GM12873 (cell line): Measurements from ENCODE around the gene C20orf144.

Source experiments
- TF ChIP-seq, protein P1 (sequence below): IDR thresholded peaks from 2 replicates; pipeline ENCODE4 v1.5.1; 2012; ENCODE audit warnings: low read depth, mild to moderate bottlenecking, moderate library complexity, low read length, control low read depth; ENCODE audit not compliant: insufficient read depth; ENCODE audit errors: missing control alignments

Gene C20orf144

DNA sequence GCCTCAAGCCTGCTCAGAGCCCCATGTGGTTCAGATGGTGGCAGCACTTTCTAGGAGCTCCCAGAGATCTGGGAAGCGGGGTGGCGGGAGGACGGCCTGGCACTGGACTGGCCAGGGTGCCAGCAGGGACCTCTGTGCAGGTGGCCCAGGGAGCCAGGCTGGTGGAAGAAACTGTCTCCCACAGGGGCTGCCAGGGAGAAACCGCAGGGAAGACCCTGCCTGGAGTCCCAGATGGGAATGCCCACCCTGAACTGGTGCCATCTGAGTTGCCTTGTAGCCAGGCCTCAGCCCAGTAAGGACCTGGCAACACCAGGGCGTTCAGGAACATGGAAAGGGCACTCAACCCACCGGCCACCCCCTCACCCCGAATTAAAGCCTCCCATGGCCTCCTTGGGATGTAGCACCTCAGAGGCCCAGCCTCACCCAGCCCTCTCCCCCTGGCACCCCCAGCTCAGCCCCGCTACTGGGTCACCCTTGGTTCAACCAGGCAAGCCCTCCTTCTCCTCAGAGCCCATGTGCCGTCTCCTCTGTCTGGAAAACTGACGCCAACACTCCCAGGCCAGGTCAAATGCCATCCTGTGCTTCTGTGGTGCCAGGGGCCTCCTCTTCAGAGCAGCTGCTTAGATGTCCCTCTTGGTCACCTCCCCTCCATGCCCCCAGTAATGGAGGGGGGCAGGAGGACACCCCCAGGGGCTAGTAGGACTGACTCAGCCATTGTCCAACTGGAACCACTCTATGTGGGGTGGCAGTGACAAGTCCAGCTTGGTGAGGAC is 5.9 kb upstream of the C20orf144 start:
- TF ChIP-seq, protein P1, sequence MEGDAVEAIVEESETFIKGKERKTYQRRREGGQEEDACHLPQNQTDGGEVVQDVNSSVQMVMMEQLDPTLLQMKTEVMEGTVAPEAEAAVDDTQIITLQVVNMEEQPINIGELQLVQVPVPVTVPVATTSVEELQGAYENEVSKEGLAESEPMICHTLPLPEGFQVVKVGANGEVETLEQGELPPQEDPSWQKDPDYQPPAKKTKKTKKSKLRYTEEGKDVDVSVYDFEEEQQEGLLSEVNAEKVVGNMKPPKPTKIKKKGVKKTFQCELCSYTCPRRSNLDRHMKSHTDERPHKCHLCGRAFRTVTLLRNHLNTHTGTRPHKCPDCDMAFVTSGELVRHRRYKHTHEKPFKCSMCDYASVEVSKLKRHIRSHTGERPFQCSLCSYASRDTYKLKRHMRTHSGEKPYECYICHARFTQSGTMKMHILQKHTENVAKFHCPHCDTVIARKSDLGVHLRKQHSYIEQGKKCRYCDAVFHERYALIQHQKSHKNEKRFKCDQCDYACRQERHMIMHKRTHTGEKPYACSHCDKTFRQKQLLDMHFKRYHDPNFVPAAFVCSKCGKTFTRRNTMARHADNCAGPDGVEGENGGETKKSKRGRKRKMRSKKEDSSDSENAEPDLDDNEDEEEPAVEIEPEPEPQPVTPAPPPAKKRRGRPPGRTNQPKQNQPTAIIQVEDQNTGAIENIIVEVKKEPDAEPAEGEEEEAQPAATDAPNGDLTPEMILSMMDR = no peak

DNA sequence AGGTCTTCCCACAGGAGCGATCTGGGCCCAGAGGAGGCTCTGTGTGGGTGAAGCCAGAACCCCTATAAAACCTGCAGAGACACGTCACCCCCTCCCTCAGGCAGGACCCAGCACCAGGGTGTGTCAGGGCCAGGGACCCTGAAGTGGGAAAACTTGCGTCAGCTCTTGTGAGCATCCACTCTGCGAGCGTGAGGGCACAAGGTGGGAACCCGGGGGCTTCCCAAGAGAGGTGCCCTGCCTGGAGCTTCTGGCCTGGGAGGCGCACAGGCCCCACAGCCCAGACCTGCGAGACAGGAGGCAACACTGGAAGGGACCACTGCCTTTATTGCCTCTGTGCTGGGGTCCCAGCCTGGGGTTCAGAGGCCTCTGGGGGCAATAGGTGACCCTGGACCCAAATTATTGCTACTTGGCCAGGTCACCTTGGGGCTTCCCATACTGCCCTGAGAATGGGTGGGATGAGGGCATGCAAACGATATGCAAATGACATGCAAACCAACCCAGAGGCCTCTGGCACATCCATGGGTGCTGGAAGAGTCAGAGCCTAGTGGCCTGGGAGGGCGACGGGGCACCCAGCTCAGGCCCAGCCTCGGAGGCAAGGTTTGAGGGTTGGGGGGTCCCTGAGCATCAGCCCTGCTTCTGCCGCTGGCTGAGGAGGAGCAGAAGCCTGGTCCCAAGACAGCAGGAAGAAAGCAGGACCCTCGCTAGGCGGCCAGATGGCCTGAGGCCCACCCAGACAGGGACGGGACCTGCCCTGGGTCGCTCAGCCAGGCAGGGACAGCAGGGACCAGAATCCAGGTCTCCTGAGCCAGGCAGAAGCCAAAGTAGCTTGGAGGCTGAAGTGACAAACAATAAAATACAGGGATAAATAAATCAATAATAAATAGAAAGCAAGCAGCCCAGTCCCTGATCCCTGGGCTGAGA is 5.1 kb upstream of the C20orf144 start:
- TF ChIP-seq, protein P1 = no peak

DNA sequence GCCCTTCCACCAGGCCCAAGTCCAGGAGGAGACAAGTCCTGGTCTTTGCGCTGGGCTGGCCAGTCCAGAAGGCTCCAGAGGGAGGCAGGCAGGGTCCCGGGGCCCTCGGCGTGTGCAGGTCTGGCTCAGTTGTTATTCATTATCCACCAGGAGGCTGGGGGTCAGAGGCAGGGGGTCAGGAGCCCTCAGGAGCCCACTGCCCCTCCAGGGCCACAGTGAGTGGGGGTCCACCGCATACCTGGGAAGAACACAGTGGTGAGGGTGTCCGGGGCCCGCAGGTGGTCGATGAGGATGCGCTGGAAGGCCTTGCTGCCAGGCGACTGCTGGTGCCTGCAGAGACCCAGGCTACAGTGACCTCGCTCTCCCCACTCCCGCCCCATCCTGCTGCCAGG is 4.4 kb upstream of the C20orf144 start:
- TF ChIP-seq, protein P1 = no peak

DNA sequence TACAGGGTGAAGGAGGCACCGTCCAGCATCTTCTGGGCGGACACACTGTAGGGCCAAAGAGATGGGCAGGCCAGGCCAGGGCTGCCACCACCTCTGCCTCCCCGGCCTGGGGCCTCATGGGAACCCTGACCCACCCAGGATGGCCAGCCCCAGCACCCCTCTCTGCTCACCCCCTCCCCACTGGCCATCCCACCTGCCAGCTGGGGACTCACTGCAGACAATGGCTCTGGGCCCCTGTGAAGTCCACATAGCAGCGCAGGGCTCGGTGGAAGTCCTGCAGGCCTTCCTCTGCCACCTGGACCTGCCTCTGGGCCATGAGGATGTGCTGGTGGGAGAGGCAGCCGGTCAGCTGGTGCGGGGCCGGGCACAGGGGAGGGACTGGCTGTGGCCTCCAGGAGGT is 3.6 kb upstream of the C20orf144 start:
- TF ChIP-seq, protein P1 = no peak

DNA sequence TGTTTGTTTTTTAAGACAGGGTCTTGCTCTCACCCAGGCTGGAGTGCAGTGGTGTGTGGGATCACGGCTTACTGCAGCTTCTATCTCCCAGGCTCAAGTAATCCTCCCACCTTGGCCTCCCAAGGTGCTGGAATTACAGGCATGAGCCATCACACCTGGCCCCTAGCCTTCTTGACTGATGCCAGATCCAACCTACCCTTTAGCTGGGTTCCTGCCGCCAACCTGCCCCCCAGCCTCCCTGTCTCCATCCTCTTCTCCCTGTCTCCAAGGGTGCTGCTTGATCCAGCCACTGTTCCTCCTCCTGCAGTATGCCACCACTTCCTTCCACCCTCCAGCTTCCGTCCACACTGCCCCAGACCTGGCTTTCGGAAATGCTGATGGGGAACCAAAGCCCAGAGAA is 3.2 kb upstream of the C20orf144 start:
- TF ChIP-seq, protein P1 = no peak

DNA sequence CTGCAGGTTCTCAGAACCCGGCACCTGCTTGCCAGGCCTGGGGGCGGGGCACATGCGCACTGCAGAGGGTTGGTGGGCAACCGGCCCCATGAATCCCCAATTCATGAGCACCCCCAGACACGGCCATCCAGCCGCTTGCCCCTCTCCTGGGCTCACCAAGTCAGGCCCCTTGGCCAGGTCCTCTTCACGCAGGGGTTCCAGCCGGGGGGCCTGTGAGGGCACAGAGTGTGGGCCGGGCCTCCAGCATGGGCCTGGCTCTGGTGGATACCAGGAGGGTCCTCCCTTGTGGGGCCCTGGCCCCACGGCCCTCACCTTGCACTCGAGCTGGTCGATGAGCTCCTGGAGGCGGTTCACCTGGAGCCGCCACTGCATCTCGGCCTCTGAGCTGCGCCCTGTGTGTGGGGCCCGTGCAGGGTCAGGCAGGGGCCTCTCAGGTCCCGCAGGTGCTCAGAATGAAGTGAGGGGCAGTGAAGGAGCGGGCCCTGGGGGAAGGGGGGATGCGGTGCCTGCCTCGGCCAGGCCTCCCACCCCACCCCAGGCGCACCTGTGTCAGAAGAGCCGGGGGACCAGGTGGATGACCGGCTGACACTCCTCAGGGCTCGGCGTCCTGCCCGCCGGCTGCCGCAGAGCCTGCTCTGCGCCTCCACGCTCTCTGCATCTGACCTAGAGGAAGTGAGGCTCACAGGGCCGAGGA is 2.6 kb upstream of the C20orf144 start:
- TF ChIP-seq, protein P1 = no peak
